Stimulated activated CD4-positive, alpha-beta T cell treated with anti-CD3 and anti-CD28 coated beads, Interleukin-1b, Interleukin-23, amount 100 ng/mL, for 48 hours (primary cell): ENCODE results near the gene GABARAPL2.

Experiments
- DNase-seq: peaks from one replicate; pipeline ENCODE4 v3.0.0-alpha.2; 2020

GABARAPL2 gene

DNA sequence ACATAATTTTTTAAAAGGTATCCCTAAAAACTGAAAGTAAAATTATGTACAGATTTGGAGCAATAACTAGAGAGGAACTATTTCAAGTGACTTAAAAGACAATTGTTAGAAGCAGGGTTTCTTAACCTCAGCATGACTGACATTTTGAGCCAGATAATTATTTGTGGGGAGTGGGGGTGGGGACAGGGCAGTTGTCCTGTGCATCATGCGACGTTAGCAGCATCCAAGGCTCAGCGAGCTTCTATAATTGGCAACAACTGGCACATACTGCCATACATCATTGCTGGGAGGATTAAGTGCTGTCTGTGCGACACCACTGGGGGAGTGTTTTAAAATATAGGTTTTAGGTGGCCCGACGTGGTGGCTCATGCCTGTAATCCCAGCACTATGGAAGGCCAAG lies 27.1 kb downstream of the GABARAPL2 start:
- no peak for DNase-seq

DNA sequence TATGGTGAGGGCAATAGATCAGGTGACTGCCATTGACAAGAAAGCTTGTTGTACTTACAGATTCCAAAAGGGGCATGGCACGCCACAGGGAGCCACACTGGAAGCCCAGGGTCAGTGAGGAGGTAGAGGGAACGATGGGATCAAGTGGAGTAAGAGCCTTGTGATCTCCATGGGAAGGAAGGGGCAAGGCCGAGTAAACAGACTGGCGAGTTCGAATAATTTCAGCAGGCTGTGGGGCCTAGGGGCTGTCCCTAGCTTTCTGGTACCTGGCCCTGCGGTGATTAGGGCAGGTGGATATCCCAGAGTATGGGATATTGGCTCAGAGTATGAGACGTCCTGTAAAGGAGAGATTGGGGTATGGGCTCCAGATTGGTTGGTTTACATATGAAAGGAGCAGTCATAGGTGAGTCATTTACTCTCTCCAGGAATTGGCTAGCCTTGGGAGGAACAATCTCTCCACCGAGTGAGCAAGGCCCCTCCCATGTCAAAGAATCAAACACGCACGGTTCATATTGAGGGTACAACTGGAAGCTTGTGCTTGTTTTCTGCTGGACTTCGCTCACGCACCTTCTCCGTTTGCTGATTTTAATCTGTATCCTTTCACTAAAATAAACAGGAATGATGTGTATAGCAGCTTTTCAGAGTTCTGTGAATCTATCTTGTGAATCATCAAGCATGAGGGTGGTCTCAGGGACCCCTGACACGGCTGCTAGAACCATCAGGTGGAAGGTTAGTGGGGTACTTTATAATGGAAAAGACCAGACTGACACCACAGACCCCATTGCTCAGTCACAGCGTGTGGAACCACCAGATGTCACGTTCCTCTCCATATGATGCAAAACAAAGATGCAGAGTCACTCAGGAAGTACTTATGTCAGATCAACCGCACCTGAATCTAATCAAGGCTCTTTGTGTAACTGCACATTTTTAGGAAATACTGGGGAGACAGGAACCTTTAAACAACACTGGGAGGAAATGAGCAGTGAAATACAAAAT lies 27.9 kb downstream of the GABARAPL2 start:
- peak; percentile 13 for DNase-seq

DNA sequence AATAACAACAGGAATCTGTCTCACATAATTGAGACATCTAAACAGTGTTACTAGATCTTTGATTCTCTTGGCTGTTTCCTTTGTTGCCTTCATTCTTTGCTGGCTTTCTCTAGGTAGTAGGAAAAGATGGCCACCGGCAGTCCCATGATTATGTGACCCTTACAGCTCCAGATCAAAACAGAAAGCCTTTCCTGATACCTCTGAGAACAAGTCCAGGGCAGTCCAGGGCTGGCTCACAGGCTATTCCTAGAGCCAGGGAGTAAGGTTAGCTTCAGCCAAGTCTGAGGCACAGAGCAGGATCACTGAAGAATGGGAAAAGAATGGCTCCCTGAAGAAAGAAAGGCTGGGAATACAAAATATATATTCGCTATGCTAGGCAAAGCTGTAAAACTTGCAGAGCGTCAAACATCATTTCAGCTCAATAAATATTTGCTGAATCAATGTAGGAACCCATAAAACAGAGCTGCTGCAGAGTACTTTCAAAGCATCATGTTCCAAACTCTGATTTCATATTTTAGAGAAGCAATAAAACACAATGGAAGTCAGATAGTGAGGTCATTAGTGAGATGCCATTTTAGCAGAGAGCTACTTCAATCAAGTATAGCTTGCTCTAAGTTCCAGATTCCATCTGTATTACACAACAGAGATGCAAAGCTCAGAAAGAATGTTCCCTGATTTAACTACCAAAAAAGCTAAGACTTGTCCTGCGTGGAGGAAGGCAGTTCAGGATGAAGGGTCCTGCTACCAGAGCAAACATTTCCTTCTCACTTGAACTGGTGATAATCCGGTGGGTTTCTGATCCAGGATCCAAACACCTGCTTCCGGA lies 33.5 kb downstream of the GABARAPL2 start:
- DNase-seq: no peak

DNA sequence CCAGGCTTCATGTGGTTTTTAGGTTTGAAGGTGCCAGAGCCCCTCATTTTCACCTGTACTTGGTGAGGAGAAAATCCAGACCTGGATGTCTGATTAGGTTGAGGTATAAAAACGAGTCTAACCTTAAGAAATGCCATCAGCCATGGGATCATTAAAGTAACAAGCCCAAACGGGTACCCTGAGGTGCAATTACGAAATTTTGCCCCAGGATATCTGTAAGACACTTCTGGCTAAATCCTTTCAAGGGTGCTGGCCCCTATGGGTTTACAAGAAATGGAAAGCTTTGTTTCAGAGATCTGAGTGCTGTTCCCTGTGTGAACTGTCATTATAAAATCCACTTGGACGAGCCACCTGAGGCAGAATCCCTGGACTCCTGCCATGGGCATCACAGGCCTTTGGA lies 37.1 kb downstream of the GABARAPL2 start:
- DNase-seq: no peak

DNA sequence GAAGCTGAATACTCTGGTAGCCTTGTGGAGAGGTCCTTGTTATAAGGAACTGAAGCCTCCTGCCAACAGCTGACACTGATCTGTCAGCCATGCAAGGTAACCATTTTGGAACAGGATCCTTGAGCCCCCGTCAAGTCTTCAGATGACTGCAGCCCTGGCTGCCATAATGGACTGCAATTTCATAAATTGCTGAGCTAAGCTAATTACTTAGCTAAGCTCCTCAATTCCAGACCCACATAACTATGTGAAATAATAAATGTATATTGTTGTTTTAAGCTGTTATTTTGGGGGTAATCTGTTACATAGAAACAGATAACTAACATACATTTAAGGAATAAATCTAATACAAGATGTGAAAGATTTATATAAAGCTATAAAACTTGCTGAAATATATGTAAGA lies 40.3 kb downstream of the GABARAPL2 start:
- no peak for DNase-seq

DNA sequence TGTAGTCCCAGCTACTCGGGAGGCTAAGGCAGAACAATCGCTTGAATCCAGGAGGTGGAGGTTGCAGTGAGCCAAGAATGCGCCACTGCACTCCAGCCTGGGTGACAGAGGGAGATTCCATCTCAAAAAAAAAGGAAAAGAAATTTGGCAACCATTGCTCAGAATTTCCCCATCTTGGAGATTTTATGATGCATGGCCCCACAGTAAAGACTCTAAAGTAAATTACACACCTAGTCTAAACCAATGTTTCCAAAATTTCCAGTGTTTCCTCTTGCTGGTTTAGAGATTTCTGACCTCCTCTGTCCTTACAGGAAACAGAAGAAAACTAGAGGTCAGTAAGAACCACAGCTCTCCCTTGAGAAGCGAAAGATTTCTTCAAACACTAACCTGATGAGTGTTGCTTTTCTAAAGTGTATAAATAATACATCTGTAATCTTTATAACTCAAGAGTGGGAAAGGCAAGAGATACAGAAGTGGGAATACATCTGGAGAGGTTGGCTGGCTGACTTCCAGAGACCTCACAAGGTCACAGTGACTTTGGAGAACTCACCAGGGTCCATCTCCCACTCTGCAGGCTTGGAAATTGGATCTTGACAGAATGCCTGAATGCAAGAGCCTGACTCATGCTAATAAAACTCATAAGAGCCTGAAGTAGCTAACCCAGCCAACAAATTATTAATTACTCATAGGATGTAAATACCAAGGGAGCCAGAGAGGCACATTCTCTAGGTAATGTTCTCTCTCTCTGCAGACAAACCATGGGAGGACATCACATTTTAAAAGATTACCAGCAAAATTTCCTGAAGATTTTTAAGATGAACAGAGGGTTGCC lies 48.1 kb downstream of the GABARAPL2 start:
- DNase-seq: no peak

DNA sequence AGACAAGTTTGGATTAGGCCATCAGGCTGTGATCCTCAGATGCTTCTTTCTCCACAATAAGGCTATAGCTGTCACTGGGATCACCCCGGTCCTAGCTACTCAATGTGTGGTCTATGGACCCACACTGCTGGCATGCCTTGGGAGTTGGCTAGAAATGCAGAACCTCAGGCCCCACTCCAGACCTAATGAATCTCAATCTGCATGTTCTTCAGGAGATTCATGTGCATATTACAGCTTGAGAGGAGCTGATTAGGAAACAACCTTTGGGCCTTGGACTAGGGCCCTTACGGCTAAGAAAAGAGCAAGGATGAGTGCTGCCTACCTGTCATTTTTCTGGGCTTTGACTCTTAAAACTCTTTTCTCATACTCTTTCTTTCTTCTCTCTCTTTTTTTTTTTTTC lies 49.4 kb downstream of the GABARAPL2 start:
- no peak for DNase-seq

DNA sequence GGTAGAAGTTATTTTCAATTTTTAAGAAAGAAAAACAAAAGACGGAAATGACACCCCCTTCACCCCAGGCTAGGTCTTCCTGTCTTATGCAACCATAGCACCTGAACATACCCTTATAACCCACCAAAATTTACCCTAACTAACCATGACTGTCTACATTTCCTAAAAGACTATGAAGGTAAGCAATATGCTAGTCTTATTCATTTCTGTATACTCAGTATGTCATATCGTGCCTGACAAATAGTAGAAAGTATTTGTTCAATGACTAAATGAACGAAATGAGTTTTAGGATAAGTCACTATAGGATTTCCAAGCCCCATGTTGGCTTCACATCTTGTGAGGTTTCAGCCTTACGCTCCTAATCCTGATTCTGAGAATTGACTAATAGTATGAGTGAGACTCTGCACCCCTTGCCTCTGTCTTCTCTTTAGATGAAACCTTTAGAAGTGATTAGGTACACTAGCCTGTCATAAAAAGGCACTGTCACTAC lies 50.4 kb downstream of the GABARAPL2 start:
- DNase-seq: no peak

DNA sequence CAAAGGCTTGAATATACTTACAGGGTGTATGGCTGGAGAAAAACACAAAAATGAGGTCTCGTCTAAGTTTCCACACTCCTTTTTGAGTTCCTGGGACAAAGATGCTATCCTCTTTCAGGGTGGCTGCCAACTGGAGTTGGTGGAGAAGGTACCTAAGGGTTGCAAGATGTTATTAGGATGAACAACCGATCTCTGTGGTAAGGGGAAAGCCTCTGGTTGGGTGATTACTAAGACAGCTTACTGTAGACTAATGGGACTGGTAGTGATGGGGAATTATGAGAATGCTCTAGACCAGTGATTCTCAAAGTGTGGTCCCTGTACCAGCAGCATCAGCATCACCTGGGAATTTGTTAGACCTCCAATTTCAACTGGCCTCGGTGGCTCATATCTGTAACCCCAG lies 50.9 kb downstream of the GABARAPL2 start:
- no peak for DNase-seq

DNA sequence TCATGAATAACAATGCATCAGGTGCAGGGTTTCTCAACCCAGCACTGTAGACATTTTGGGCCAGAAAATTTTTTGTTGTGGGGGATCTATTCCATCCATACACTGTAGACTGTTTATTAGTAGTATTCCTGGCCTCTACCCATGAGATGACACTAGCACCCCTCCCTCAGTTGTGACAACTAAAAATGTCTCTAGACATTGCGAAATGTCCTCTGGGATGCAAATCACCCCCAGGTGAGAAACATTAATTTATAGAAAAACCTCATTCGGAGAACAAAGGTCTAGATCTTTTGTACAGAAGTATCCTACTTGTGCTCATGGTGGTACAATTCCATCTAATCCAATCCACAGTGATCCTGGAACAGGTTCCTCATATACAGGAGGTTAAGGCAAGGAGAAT lies 52.6 kb downstream of the GABARAPL2 start:
- no peak for DNase-seq

DNA sequence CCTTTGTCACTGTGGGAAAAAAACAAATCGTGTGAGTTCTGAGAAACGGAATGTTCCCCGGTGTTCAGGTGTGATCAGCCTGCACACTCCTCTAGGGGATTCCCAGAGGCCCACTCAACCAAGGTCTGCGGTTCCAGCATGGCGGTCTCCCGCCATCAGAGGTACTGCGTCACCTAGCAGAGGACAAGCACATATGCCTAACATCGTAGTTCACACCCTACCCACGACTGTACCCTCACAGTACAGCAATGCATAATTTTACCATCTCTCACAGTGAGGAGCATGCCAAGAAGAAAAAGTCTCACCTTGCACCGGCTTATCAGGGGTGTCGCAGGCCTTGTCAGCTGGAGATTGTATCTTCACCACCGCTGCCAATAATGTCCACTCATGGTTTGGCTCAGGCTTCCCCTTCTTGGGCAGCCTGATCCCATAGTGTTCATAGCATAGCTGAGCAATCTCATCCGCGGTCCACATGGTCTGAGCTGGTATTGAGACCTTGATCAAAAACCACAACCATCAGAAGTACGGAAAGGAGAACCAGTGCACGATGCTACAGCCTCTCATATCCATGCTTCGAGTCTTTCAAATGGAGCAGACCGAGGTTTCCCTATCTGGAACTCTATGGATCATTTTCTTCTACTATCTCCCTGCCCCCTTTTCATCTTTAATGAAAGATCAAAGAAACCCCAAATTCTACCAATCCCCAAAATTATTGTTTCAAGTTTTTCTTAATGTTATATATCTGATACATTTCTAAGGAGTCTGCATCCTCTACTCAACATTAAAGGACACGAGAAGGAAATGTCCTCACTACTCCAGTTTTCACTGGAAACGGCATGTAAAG lies 54.4 kb downstream of the GABARAPL2 start:
- no peak for DNase-seq

DNA sequence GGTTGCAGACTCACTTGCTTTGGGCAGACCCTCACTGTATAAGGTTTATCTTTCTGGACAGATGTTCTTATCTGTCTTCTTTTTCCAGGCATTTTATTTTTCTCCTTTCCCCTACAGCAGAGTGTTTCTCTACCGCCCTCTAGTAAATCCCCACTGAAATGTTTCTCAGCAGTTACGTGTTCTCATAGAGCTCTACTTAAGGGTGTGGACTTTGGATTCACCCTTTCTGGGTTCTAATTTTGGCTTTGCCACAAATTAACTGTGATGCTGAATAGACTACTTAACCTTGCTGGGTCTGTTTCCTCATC lies 54.9 kb downstream of the GABARAPL2 start:
- DNase-seq: no peak

DNA sequence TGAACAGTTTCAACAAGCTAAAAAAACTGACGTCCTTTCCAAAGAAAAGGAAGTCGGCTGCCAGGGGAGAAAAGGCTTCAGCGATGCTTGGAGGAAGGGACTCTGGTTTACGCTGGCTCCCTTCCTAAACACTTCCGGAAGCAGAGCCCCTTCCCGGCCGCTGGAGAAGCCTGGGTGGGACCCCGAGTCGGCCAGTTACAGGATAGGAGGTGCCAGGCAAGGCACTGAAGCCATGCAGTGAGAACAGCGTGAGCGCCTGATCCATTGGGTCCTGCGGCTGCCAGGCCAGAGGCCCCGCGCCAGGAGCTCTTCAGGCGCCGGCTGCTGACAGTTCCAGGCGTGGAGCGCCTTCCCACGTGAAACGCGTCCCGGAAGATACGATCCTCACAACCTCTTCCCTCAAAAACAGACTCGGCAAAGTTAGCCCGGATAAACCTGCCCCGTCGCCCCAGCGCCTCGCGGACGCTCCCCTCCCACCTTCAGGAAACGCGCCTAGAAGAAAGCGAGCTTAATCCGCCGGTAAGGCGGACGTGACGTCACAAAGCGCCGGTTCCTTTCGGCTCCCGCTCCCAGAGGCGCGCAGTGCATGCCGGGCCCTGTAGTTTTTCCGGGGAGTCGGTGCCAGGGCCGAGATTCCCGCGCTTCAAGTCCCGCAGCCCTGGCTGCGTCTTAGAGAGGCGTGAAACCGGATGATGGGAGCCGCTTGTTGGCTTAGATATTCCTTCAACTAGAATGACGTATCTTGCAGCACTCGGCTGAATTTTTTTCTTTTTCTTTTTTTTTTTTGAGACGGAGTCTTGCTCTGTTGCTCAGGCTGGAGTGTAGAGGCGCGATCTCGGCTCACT lies 56.8 kb downstream of the GABARAPL2 start, which contains the start of gene ADAT1:
ADAT1 (minus strand) TSS at position 521 of the 845 bp plus-strand sequence. CDS start 2,482 bp downstream, outside the sequence.
- peak; percentile 97 for DNase-seq

DNA sequence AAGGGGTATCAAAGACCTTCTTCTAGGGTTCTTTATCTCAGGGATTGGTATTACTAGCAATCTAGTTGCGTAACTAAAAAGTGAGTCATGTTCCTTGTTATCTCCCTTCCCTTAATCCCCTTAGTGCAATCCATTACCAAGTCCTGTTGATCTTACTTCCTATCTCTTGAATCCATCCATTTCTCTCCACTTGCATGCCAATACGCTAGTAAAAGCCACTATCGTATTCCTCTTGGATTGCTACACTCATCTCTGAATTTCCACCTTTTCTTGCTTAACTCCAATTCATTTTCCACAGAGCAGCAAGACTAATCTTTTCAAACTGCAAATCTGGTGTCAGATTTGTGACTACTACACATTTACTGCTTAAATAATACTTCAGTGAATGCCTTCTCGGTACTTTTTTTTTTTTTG lies 58.7 kb downstream of the GABARAPL2 start:
- DNase-seq: no peak

DNA sequence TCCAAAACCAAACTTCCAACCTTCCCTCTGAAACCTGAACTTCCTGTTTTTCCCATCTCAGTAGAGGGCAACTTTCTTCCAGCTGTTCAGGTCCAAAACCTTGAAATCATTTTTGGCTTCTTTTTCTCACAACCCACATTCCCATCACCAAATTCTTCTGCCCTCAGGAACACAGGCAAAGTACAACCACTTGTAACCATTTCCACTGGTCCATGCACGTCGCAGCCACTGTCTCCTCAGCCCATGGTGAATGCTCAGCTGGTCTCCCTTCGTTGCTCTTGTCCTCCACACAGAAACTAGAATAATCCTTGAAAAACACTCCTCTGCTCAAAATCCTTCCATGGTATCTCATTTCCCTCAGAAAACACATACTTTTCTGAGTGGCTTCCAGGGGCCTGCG lies 60.6 kb downstream of the GABARAPL2 start:
- no peak for DNase-seq
